Epidermal melanocyte (primary cell): ENCODE data around the gene NXPH4.

Source experiments
- DNase-seq: peaks from one replicate; pipeline ENCODE4 v3.0.0; 2011; ENCODE audit warnings: low spot score; ENCODE audit not compliant: insufficient read length

The NXPH4 gene

GRCh38 chr12:57231276-57232021 is 14.9 kb downstream of the NXPH4 start:
- no peak for DNase-seq

- no peak for DNase-seq
Observed at GRCh38 chr12:57232156-57232756, 15.7 kb downstream of the NXPH4 start.

GRCh38 chr12:57233357-57234232 is 17.0 kb downstream of the NXPH4 start:
- DNase-seq: no peak

GRCh38 chr12:57234233-57234570 is 17.6 kb downstream of the NXPH4 start:
- no peak for DNase-seq

- no peak for DNase-seq
Observed at GRCh38 chr12:57234571-57235016, 18.0 kb downstream of the NXPH4 start.

GRCh38 chr12:57235017-57235727 is 18.6 kb downstream of the NXPH4 start:
- DNase-seq: no peak

GRCh38 chr12:57235728-57236131 is 19.1 kb downstream of the NXPH4 start:
- no peak for DNase-seq

- DNase-seq: no peak
Observed at GRCh38 chr12:57236201-57236924, 19.8 kb downstream of the NXPH4 start.

GRCh38 chr12:57236925-57237595 is 20.5 kb downstream of the NXPH4 start:
- no peak for DNase-seq

- no peak for DNase-seq
Observed at GRCh38 chr12:57237596-57237931, 21.0 kb downstream of the NXPH4 start.

- DNase-seq: no peak
Observed at GRCh38 chr12:57237932-57238853, 21.6 kb downstream of the NXPH4 start.

- DNase-seq: peak; percentile 94
Observed at GRCh38 chr12:57238854-57239554, 22.4 kb downstream of the NXPH4 start.

- no peak for DNase-seq
Observed at GRCh38 chr12:57239587-57240065, 23.0 kb downstream of the NXPH4 start.

- DNase-seq: no peak
Observed at GRCh38 chr12:57240066-57240921, 23.7 kb downstream of the NXPH4 start.

- no peak for DNase-seq
Observed at GRCh38 chr12:57240926-57241401, 24.4 kb downstream of the NXPH4 start.

GRCh38 chr12:57241402-57242310 is 25.1 kb downstream of the NXPH4 start:
- DNase-seq: no peak

- no peak for DNase-seq
Observed at GRCh38 chr12:57242329-57242690, 25.7 kb downstream of the NXPH4 start.
